K562 (cell line): ENCODE data around the gene TSPAN16. TPM values are rescaled to one million over a fixed set of nuclear protein-coding genes. Genes with fewer than 3 reads are reported as not detected.

Source experiments
- ARID1B ChIP-seq: fragments of 450-650 bp; IDR thresholded peaks from 2 replicates; pipeline ENCODE4 v1.6.1; 2016; ENCODE audit warnings: antibody characterized with exemption, mild to moderate bottlenecking, inconsistent platforms
- CBX1 ChIP-seq: sonication (generic); IDR thresholded peaks from 2 replicates; pipeline ENCODE4 v1.6.1; 2016; ENCODE audit warnings: antibody characterized with exemption, low read depth, mild to moderate bottlenecking
- CBX5 ChIP-seq: IDR thresholded peaks from 2 replicates; pipeline ENCODE4 v1.6.1; 2014; ENCODE audit warnings: low read depth, borderline replicate concordance
- CTBP1 ChIP-seq: fragments of 450-650 bp; IDR thresholded peaks from 2 replicates; pipeline ENCODE4 v1.6.1; 2016; ENCODE audit warnings: borderline replicate concordance
- KLF10 ChIP-seq: fragments of 250-450 bp; sonication (Bioruptor Pico); IDR thresholded peaks from 2 replicates; pipeline ENCODE4 v1.6.1; 2021; ENCODE audit warnings: matching md5 sums
- LEF1 ChIP-seq: fragments of 450-650 bp; IDR thresholded peaks from 2 replicates; pipeline ENCODE4 v1.6.1; 2016; ENCODE audit warnings: mild to moderate bottlenecking
- NUFIP1 ChIP-seq: fragments of 450-650 bp; IDR thresholded peaks from 2 replicates; pipeline ENCODE4 v1.6.1; 2018; ENCODE audit not compliant: partially characterized antibody
- RBFOX2 ChIP-seq: fragments of 200-400 bp; formaldehyde crosslinking; IDR thresholded peaks from 2 replicates; pipeline ENCODE4 v1.6.1; 2017; ENCODE audit warnings: low read depth, mild to moderate bottlenecking, low read length, moderate library complexity
- RBM39 ChIP-seq: fragments of 200-400 bp; formaldehyde crosslinking; optimal IDR thresholded peaks from 2 replicates; pipeline ENCODE3; 2018; ENCODE audit warnings: low read depth, low read length
- RFX1 ChIP-seq: fragments of 450-650 bp; IDR thresholded peaks from 2 replicates; pipeline ENCODE4 v1.6.1; 2016; ENCODE audit warnings: mild to moderate bottlenecking, moderate library complexity
- YBX1 ChIP-seq: fragments of 450-650 bp; IDR thresholded peaks from 2 replicates; pipeline ENCODE4 v1.7.1; 2016; ENCODE audit warnings: mild to moderate bottlenecking
- ZNF3 ChIP-seq: fragments of 250-450 bp; sonication (Bioruptor Pico); IDR thresholded peaks from 2 replicates; pipeline ENCODE4 v1.5.0; 2021; ENCODE audit warnings: mild to moderate bottlenecking, moderate library complexity
- polyA plus RNA-seq, 8 experiments: library from polyadenylated mRNA; depleted of rRNA in 4 of 8; stranded (reverse) in 5 of 8; unstranded in 3 of 8; fragments of >200 nt; fragmentation: Nextera tagmentation in 2 of 8; fragmentation: Illumina TruSeq in 1 of 8; extraction: Ambion mirVana in 2 of 8; extraction: Trizol in 1 of 8; gene quantifications; 2 replicates each; pipeline versions ENCODE4 v1.2.1 to v1.2.3, GENCODE V29; 2011 to 2014; ENCODE audit warnings: inconsistent platforms in 1 of 8, missing spikeins in 1 of 8
- total RNA-seq, 7 experiments: library from RNA; depleted of rRNA in 6 of 7; stranded (reverse); fragments of >200 nt in 6 of 7; fragmentation: Illumina TruSeq in 2 of 7; extraction: Trizol in 2 of 7; gene quantifications; 2 replicates each; pipeline versions ENCODE4 v1.2.1 to v1.2.3, GENCODE V29; 2011 to 2021; ENCODE audit warnings: low replicate concordance in 1 of 7
- TF ChIP-seq, protein P1 (sequence below): sonication (generic); formaldehyde crosslinking; IDR thresholded peaks from 2 replicates; pipeline ENCODE4 v1.8.1; 2023; ENCODE audit warnings: missing genetic modification reagents, mild to moderate bottlenecking, borderline replicate concordance
- TF ChIP-seq, protein P2 (sequence below): fragments of 200-600 bp; sonication (generic); IDR thresholded peaks from one replicate; pipeline ENCODE4 v1.6.1; 2012; ENCODE audit warnings: mild to moderate bottlenecking, low read depth, low read length, inconsistent platforms

Gene TSPAN16
- total and polyA plus RNA-seq, 9 of the 15 experiments (the other 6 are each of a cell fraction or from before 2014, with no cell fraction given), result not detected

DNA sequence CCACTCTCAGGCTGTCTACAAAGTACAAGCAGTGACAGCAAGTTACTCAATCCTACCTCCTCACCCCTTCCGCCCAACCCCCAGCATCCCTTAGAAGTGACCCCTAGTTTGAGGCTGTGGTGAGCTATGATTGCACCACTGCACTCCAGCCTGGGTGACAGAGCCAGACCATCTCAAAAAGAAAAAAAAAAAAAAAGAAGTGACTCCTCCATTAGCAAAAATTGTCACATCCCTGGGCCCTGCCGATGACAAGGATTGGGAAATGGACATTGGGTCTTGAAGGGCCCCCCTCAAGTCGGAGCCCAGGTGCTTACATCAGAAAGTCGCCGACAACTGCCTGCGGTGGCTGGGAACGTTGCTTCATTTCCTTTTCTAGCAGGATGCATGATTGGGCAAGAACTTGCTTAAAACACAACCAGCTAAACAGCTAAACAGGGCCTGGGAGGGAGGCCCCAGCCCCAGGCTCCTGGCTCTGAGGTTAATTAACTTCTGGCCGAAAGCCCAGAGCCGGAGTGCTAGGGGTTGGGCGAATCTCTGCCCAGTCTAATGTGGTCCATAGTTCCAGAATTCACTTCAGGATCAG lies 28.2 kb downstream of the TSPAN16 start (continued):
- no peak for TF ChIP-seq KLF10 (CRISPR knock-in tag)
- 0 out of 2 replicates have a peak, but pooled peaks have one; percentile 26 for TF ChIP-seq RBFOX2
- TF ChIP-seq LEF1, result peak; percentile 72; the same call in 1 of the 2 replicates
- TF ChIP-seq, protein P1, sequence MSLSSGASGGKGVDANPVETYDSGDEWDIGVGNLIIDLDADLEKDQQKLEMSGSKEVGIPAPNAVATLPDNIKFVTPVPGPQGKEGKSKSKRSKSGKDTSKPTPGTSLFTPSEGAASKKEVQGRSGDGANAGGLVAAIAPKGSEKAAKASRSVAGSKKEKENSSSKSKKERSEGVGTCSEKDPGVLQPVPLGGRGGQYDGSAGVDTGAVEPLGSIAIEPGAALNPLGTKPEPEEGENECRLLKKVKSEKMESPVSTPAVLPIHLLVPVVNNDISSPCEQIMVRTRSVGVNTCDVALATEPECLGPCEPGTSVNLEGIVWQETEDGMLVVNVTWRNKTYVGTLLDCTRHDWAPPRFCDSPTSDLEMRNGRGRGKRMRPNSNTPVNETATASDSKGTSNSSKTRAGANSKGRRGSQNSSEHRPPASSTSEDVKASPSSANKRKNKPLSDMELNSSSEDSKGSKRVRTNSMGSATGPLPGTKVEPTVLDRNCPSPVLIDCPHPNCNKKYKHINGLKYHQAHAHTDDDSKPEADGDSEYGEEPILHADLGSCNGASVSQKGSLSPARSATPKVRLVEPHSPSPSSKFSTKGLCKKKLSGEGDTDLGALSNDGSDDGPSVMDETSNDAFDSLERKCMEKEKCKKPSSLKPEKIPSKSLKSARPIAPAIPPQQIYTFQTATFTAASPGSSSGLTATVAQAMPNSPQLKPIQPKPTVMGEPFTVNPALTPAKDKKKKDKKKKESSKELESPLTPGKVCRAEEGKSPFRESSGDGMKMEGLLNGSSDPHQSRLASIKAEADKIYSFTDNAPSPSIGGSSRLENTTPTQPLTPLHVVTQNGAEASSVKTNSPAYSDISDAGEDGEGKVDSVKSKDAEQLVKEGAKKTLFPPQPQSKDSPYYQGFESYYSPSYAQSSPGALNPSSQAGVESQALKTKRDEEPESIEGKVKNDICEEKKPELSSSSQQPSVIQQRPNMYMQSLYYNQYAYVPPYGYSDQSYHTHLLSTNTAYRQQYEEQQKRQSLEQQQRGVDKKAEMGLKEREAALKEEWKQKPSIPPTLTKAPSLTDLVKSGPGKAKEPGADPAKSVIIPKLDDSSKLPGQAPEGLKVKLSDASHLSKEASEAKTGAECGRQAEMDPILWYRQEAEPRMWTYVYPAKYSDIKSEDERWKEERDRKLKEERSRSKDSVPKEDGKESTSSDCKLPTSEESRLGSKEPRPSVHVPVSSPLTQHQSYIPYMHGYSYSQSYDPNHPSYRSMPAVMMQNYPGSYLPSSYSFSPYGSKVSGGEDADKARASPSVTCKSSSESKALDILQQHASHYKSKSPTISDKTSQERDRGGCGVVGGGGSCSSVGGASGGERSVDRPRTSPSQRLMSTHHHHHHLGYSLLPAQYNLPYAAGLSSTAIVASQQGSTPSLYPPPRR, result no peak
- TF ChIP-seq RBM39, result no peak
- no peak for TF ChIP-seq CBX1
- TF ChIP-seq CBX5, result no peak
- TF ChIP-seq CTBP1, result no peak; the same call in 1 of the 2 replicates
- TF ChIP-seq RFX1, result no peak
- no peak for TF ChIP-seq NUFIP1
- TF ChIP-seq YBX1, result no peak
- TF ChIP-seq ARID1B, result peak; percentile 51
- TF ChIP-seq, protein P2, sequence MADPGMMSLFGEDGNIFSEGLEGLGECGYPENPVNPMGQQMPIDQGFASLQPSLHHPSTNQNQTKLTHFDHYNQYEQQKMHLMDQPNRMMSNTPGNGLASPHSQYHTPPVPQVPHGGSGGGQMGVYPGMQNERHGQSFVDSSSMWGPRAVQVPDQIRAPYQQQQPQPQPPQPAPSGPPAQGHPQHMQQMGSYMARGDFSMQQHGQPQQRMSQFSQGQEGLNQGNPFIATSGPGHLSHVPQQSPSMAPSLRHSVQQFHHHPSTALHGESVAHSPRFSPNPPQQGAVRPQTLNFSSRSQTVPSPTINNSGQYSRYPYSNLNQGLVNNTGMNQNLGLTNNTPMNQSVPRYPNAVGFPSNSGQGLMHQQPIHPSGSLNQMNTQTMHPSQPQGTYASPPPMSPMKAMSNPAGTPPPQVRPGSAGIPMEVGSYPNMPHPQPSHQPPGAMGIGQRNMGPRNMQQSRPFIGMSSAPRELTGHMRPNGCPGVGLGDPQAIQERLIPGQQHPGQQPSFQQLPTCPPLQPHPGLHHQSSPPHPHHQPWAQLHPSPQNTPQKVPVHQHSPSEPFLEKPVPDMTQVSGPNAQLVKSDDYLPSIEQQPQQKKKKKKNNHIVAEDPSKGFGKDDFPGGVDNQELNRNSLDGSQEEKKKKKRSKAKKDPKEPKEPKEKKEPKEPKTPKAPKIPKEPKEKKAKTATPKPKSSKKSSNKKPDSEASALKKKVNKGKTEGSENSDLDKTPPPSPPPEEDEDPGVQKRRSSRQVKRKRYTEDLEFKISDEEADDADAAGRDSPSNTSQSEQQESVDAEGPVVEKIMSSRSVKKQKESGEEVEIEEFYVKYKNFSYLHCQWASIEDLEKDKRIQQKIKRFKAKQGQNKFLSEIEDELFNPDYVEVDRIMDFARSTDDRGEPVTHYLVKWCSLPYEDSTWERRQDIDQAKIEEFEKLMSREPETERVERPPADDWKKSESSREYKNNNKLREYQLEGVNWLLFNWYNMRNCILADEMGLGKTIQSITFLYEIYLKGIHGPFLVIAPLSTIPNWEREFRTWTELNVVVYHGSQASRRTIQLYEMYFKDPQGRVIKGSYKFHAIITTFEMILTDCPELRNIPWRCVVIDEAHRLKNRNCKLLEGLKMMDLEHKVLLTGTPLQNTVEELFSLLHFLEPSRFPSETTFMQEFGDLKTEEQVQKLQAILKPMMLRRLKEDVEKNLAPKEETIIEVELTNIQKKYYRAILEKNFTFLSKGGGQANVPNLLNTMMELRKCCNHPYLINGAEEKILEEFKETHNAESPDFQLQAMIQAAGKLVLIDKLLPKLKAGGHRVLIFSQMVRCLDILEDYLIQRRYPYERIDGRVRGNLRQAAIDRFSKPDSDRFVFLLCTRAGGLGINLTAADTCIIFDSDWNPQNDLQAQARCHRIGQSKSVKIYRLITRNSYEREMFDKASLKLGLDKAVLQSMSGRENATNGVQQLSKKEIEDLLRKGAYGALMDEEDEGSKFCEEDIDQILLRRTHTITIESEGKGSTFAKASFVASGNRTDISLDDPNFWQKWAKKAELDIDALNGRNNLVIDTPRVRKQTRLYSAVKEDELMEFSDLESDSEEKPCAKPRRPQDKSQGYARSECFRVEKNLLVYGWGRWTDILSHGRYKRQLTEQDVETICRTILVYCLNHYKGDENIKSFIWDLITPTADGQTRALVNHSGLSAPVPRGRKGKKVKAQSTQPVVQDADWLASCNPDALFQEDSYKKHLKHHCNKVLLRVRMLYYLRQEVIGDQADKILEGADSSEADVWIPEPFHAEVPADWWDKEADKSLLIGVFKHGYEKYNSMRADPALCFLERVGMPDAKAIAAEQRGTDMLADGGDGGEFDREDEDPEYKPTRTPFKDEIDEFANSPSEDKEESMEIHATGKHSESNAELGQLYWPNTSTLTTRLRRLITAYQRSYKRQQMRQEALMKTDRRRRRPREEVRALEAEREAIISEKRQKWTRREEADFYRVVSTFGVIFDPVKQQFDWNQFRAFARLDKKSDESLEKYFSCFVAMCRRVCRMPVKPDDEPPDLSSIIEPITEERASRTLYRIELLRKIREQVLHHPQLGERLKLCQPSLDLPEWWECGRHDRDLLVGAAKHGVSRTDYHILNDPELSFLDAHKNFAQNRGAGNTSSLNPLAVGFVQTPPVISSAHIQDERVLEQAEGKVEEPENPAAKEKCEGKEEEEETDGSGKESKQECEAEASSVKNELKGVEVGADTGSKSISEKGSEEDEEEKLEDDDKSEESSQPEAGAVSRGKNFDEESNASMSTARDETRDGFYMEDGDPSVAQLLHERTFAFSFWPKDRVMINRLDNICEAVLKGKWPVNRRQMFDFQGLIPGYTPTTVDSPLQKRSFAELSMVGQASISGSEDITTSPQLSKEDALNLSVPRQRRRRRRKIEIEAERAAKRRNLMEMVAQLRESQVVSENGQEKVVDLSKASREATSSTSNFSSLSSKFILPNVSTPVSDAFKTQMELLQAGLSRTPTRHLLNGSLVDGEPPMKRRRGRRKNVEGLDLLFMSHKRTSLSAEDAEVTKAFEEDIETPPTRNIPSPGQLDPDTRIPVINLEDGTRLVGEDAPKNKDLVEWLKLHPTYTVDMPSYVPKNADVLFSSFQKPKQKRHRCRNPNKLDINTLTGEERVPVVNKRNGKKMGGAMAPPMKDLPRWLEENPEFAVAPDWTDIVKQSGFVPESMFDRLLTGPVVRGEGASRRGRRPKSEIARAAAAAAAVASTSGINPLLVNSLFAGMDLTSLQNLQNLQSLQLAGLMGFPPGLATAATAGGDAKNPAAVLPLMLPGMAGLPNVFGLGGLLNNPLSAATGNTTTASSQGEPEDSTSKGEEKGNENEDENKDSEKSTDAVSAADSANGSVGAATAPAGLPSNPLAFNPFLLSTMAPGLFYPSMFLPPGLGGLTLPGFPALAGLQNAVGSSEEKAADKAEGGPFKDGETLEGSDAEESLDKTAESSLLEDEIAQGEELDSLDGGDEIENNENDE, result no peak
- no peak for TF ChIP-seq ZNF3
